H9 (cell line): ENCODE measurements around the gene ZNF467. TPM values are rescaled to one million over a fixed set of nuclear protein-coding genes. Genes with fewer than 3 reads are reported as not detected.

ENCODE experiments used
- DNase-seq: peaks from one replicate; pipeline ENCODE4 v3.0.0-alpha.2; 2017
- H2AFZ ChIP-seq: one replicate; pipeline ENCODE4 v1.6.1; 2013; ENCODE audit warnings: mild to moderate bottlenecking, low read length, control low read depth, moderate library complexity
- H2AK5ac ChIP-seq: 2 replicates; pipeline ENCODE4 v1.6.1; 2013; ENCODE audit warnings: low read length, control low read depth, mixed read lengths; ENCODE audit not compliant: insufficient read length
- H2BK120ac ChIP-seq: one replicate; pipeline ENCODE4 v1.6.1; 2013; ENCODE audit warnings: low read depth, mild to moderate bottlenecking, low read length, control low read depth, inconsistent platforms; ENCODE audit not compliant: poor library complexity, severe bottlenecking
- H2BK12ac ChIP-seq: 2 replicates; pipeline ENCODE4 v1.6.1; 2013; ENCODE audit warnings: low read length, control low read depth, mixed read lengths, low read depth; ENCODE audit not compliant: insufficient read length
- H2BK15ac ChIP-seq: 2 replicates; pipeline ENCODE4 v1.6.1; 2013; ENCODE audit warnings: low read depth, low read length, control low read depth
- H2BK20ac ChIP-seq: one replicate; pipeline ENCODE4 v1.6.1; 2013; ENCODE audit warnings: low read depth, mild to moderate bottlenecking, low read length, control low read depth, inconsistent platforms; ENCODE audit not compliant: poor library complexity, severe bottlenecking
- H2BK5ac ChIP-seq: 2 replicates; pipeline ENCODE4 v1.6.1; 2013; ENCODE audit warnings: low read length, control low read depth, mixed read lengths; ENCODE audit not compliant: insufficient read length
- H3K14ac ChIP-seq: 2 replicates; pipeline ENCODE4 v1.6.1; 2013; ENCODE audit warnings: low read length, control low read depth; ENCODE audit not compliant: insufficient read depth
- H3K18ac ChIP-seq: 2 replicates; pipeline ENCODE4 v1.6.1; 2013; ENCODE audit warnings: low read depth, mild to moderate bottlenecking, mixed read lengths, low read length, control low read depth; ENCODE audit not compliant: insufficient read length
- H3K23ac ChIP-seq: 2 replicates; pipeline ENCODE4 v1.6.1; 2013; ENCODE audit warnings: low read length, control low read depth, mixed read lengths, low read depth; ENCODE audit not compliant: insufficient read length
- H3K23me2 ChIP-seq: 2 replicates; pipeline ENCODE4 v1.6.1; 2013; ENCODE audit warnings: low read depth, mild to moderate bottlenecking, mixed read lengths, low read length, control low read depth; ENCODE audit not compliant: insufficient read length, poor library complexity, severe bottlenecking
- H3K27ac ChIP-seq: 2 replicates; pipeline ENCODE4 v1.5.1; 2013; ENCODE audit warnings: low read length, control low read depth, mixed read lengths, low read depth; ENCODE audit not compliant: insufficient read length
- H3K27me3 ChIP-seq: 2 replicates; pipeline ENCODE4 v1.6.1; 2013; ENCODE audit warnings: low read length, control low read depth, inconsistent platforms; ENCODE audit not compliant: insufficient read depth
- H3K4ac ChIP-seq: 2 replicates; pipeline ENCODE4 v1.6.1; 2013; ENCODE audit warnings: low read depth, mild to moderate bottlenecking, control low read depth, inconsistent platforms, low read length, moderate library complexity
- H3K4me1 ChIP-seq: 2 replicates; pipeline ENCODE4 v1.6.1; 2013; ENCODE audit warnings: low read length, control low read depth, inconsistent platforms; ENCODE audit not compliant: insufficient read depth
- H3K4me2 ChIP-seq: 2 replicates; pipeline ENCODE4 v1.6.1; 2013; ENCODE audit warnings: low read length, control low read depth, mixed read lengths; ENCODE audit not compliant: insufficient read length, insufficient read depth
- H3K56ac ChIP-seq: 2 replicates; pipeline ENCODE4 v1.6.1; 2013; ENCODE audit warnings: low read depth, mild to moderate bottlenecking, mixed read lengths, low read length, control low read depth; ENCODE audit not compliant: insufficient read length
- H3K79me1 ChIP-seq: 2 replicates; pipeline ENCODE4 v1.6.1; 2013; ENCODE audit warnings: low read depth, mild to moderate bottlenecking, moderate library complexity, low read length, control low read depth, inconsistent platforms; ENCODE audit not compliant: insufficient read depth, poor library complexity, severe bottlenecking
- H3K79me2 ChIP-seq: 2 replicates; pipeline ENCODE4 v1.6.1; 2013; ENCODE audit warnings: low read length, control low read depth, inconsistent platforms; ENCODE audit not compliant: insufficient read depth
- H3K9ac ChIP-seq: 2 replicates; pipeline ENCODE4 v1.6.1; 2013; ENCODE audit warnings: low read length, control low read depth, mixed read lengths; ENCODE audit not compliant: insufficient read length; ENCODE audit errors: extremely low read depth
- H3K9me3 ChIP-seq: one replicate; pipeline ENCODE4 v1.6.1; 2013; ENCODE audit warnings: low read depth, low read length, inconsistent platforms; ENCODE audit not compliant: control insufficient read depth
- H3T11ph ChIP-seq: one replicate; pipeline ENCODE4 v1.6.1; 2013; ENCODE audit warnings: mild to moderate bottlenecking, low read length, control low read depth, inconsistent platforms
- H4K20me1 ChIP-seq: one replicate; pipeline ENCODE4 v1.6.1; 2013; ENCODE audit not compliant: control insufficient read depth, insufficient read length, insufficient read depth
- H4K5ac ChIP-seq: 2 replicates; pipeline ENCODE4 v1.6.1; 2013; ENCODE audit warnings: low read depth, mild to moderate bottlenecking, mixed read lengths, low read length, control low read depth; ENCODE audit not compliant: insufficient read length
- H4K8ac ChIP-seq: replicated peaks from 2 replicates; pipeline ENCODE4 v1.6.1; 2013; ENCODE audit warnings: low read length, control low read depth, mixed read lengths, low read depth; ENCODE audit not compliant: insufficient read length
- H4K91ac ChIP-seq: 2 replicates; pipeline ENCODE4 v1.6.1; 2013; ENCODE audit warnings: low read depth, mild to moderate bottlenecking, moderate library complexity, mixed read lengths, low read length, control low read depth; ENCODE audit not compliant: insufficient read length
- H3K27ac Mint-ChIP-seq, 3 experiments: 2 replicates in 2 of 3; 3 replicates in 1 of 3; pipeline ENCODE4 v1.8.0; 2020 to 2021; ENCODE audit warnings: mixed read lengths in 3 of 3, mild to moderate bottlenecking in 1 of 3, moderate library complexity in 1 of 3
- H3K27me3 Mint-ChIP-seq: 2 replicates; pipeline ENCODE4 v1.8.0; 2021; ENCODE audit warnings: low read depth, mild to moderate bottlenecking, moderate library complexity, mixed read lengths
- H3K36me3 Mint-ChIP-seq, 3 experiments: 2 replicates in 2 of 3; 3 replicates in 1 of 3; pipeline ENCODE4 v1.8.0; 2020 to 2021; ENCODE audit warnings: low read depth in 3 of 3, mixed read lengths in 3 of 3; ENCODE audit not compliant: insufficient read depth in 1 of 3
- H3K4me1 Mint-ChIP-seq, 2 experiments: 2 replicates each; pipeline ENCODE4 v1.8.0; 2020; ENCODE audit warnings: mixed read lengths in 2 of 2
- H3K4me3 Mint-ChIP-seq, 2 experiments: 2 replicates in 1 of 2; 3 replicates in 1 of 2; pipeline ENCODE4 v1.8.0; 2020 to 2021; ENCODE audit warnings: mild to moderate bottlenecking in 2 of 2, mixed read lengths in 2 of 2, moderate library complexity in 1 of 2
- H3K9me3 Mint-ChIP-seq, 2 experiments: 2 replicates in 1 of 2; 3 replicates in 1 of 2; pipeline ENCODE4 v1.8.0; 2020; ENCODE audit warnings: mild to moderate bottlenecking in 2 of 2, mixed read lengths in 2 of 2, moderate library complexity in 1 of 2
- WGBS: extraction: QIAGEN DNeasy Blood & Tissue Kit; methylation state at CpG from one replicate; pipeline ENCODE4 v1.1.7; 2013; ENCODE audit warnings: missing lambda C conversion rate, low lambda C conversion rate, mixed read lengths; ENCODE audit not compliant: insufficient read length; ENCODE audit errors: extremely low coverage; 5-methylcytosine and 5-hydroxymethylcytosine counted together
- total RNA-seq: library from RNA; stranded (reverse); gene quantifications from 2 replicates; pipeline ENCODE4 v1.2.1, GENCODE V29; 2021
- TF ChIP-seq, protein P1 (sequence below): fragments of 200-600 bp; sonication (generic); conservative IDR thresholded peaks from 3 replicates; pipeline ENCODE4 v1.8.0; 2021; ENCODE audit warnings: antibody characterized with exemption, mild to moderate bottlenecking

Gene ZNF467
- total RNA-seq, 1 experiment from 2014 or later: 0.31 TPM

DNA sequence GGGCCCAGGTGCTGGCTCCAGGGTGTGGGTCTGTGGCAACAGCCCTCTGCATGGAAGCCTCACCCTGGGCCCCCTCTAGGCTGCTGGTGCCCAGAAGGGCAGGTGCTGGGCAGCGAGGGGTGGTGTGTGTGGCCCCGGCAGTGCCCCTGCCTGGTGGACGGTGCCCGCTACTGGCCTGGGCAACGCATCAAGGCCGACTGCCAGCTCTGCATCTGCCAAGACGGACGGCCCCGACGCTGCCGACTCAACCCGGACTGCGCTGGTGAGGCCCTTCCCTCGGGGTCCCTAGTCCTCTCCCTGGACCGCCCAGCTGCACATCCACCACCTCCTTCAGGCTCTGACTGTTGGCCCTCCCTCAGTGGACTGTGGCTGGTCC lies 18.8 kb upstream of the ZNF467 start:
- Histone ChIP-seq H2BK5ac (no peak overlapping the region), H3K18ac (no peak overlapping the region), H3K4ac (no peak overlapping the region), H2BK20ac (no peak overlapping the region), H3T11ph (no peak overlapping the region), H3K9ac (no peak overlapping the region), H4K8ac (no peak overlapping the region), H3K56ac (no peak overlapping the region), H3K23me2 (no peaks in the 10 kb centered on the region), H3K14ac (no peak overlapping the region), H3K4me2 (no peak overlapping the region), H4K5ac (no peak overlapping the region), H3K9me3 (no peaks in the 10 kb centered on the region), H2BK15ac (no peak overlapping the region), H4K20me1 (peaks cover 2% of the 10 kb centered on the region), H4K91ac (no peak overlapping the region), H3K79me1 (no peaks in the 10 kb centered on the region), H2BK120ac (no peak overlapping the region), H3K23ac (no peak overlapping the region), H2BK12ac (no peak overlapping the region), H3K27ac (no peak overlapping the region), H3K4me1 (no peaks in the 10 kb centered on the region), H2AFZ (no peak overlapping the region), H3K79me2 (no peaks in the 10 kb centered on the region), H2AK5ac (no peak overlapping the region), H3K27me3 (no peaks in the 10 kb centered on the region; the same call in 1 of the 2 replicates)
- Mint-ChIP-seq H3K4me3 (no peak overlapping the region), H3K9me3 (no peaks in the 10 kb centered on the region), H3K4me1 (peaks cover 0 to 14% of the 10 kb centered on the region in 2 experiments; a peak in 2 of 4 replicates), H3K27me3 (peaks cover 70% of the 10 kb centered on the region), H3K36me3 (no peaks in the 10 kb centered on the region), H3K27ac (no peak overlapping the region)
- TF ChIP-seq, protein P1, sequence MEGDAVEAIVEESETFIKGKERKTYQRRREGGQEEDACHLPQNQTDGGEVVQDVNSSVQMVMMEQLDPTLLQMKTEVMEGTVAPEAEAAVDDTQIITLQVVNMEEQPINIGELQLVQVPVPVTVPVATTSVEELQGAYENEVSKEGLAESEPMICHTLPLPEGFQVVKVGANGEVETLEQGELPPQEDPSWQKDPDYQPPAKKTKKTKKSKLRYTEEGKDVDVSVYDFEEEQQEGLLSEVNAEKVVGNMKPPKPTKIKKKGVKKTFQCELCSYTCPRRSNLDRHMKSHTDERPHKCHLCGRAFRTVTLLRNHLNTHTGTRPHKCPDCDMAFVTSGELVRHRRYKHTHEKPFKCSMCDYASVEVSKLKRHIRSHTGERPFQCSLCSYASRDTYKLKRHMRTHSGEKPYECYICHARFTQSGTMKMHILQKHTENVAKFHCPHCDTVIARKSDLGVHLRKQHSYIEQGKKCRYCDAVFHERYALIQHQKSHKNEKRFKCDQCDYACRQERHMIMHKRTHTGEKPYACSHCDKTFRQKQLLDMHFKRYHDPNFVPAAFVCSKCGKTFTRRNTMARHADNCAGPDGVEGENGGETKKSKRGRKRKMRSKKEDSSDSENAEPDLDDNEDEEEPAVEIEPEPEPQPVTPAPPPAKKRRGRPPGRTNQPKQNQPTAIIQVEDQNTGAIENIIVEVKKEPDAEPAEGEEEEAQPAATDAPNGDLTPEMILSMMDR: no peak
- WGBS: no CpG with 5 or more reads among the region's 15 CpGs
- no peak for DNase-seq
